HTERT RPE-1 (cell line): ENCODE data around the gene ATRX.
"Not testable (repeated sequence)": the region's sequence is repeated elsewhere in the genome, so short reads cannot be mapped to it uniquely, and the experiment has no call there.

Experiments used
- in situ Hi-C: fragments of 300-500 bp; cut with MboI; formaldehyde crosslinking; loops from 4 replicates; pipeline ENCODE4 v1.14.3; 2020; ENCODE audit warnings: low sequenced_read_pairs

The ATRX gene

DNA sequence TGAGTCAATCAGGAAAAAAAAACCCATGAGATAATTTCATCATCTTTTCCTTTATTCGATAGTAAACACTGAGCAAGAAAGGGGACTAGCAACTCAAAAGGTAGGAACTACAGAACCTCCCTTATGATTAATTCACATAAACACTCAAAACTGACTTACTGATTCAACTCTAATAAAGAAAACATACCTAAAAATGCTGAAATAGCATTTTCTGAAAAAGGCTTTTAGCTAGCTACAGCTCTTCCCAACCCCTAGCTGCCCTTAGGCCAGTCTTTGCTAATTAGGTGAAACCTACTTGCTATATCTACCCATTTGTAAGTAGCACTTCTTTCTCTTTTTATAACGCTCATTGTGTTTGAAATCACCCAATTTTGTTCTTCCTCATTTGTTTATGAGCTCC, 150.6 kb downstream of the ATRX start:
- in situ Hi-C loops = no loop called here

DNA sequence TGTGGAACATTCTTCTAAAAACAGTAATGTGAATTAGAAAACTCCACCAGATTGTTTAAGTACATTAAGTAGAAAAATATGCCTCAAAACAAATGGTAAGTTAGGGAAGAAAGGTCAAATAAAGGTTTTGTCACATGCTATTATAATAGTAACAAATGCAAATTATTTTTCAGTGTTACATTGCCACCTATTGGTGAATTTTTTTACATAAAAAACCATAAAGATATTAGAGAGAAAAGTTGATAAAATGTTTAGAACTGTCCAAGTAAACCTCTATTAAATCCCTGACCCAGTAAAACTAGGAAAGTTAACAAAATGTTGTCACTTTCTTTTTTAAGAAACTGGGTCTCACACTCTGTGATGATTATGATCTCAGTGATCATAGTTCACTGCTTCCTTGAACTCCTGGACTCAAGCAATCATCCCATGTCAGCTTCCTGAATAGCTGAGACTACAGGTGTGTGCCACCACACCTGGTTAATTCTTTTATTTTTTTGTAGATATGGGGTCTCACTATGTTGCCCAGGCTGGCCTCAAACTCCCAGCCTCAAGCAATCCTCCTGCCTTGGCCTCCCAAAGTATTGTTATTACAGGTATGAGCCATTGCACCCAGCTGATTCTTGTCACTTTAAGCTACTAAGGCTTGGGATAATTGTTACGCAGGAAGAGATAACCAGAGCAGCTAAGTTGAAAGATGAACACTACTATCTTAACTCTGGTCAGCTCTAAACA, 157.6 kb downstream of the ATRX start:
- in situ Hi-C loops = no loop called here

GRCh38 chrX:77622672-77623071, 163.3 kb downstream of the ATRX start:
- in situ Hi-C loops = no loop called here

- in situ Hi-C loops = no loop called here
Observed at GRCh38 chrX:77622233-77622632, 163.8 kb downstream of the ATRX start.

- in situ Hi-C loops = not testable (repeated sequence)
Observed at GRCh38 chrX:77621453-77621852, 164.6 kb downstream of the ATRX start.

- in situ Hi-C loops = no loop called here
Observed at GRCh38 chrX:77617206-77617605, 168.8 kb downstream of the ATRX start.

DNA sequence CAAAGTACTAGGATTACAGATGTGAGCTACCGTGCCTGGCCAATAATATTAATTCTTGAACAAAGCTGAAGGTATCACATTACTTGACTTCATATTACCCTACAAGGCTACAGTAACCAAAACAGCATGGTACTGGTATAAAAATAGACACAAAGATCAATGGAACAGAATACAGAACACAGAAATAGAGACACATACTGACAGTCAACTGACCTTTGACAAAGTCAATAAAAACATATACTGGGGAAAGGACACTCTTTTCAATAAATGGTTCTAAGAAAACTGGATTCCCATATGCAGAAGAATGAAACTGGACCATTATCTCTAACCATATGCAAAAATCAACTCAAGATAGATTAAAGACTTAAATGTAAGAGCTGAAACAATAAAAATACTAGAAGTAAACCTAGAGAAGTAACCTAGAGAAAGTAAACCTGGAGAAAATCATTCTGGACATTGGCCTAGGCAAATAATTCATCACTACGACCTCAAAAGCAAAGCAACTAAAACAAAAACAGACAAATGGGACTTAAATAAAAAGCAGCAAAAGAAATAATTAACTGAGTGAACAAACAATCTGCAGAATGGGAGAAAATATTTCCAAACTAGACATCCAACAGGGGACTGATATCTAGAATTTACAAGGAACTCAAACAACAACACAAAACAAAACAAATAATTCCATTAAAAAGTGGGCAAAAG, 182.2 kb downstream of the ATRX start:
- in situ Hi-C loops = no loop called here

DNA sequence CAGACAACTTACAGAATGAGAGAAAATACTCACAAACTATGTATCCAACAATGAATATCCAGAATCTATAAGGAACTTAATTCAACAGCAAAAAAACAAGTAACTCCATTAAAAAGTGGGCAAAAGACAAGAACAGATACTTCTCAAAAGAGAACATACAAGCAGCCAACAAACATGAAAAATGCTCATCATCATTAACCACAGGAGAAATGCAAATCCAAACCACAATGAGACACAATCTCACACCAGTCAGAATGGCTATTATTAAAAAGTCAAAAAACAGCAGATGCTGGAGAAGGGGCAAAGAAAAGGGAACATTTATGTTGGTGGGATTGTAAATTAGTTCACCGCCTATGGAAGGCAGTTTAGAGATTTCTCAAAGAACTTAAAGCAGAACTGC, 188.5 kb downstream of the ATRX start:
- in situ Hi-C loops = no loop called here

DNA sequence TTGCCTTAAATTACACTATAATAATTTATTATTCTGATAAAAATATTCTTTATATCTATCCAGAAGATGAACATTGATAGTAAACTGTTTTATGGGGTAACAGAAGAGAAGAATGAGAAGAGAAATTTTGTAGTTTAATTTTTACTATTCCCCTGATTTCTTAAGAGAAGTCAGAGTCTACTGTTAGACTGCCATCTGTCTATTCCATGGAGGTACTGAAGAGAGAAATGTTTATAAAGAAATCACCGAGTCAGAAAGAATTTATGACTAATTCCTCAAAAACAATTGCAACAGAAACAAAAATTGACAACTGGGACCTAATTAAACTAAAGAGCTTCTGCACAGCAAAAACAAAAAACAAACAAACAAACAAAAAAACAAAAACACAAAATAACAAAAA, 188.9 kb downstream of the ATRX start:
- in situ Hi-C loops = no loop called here

DNA sequence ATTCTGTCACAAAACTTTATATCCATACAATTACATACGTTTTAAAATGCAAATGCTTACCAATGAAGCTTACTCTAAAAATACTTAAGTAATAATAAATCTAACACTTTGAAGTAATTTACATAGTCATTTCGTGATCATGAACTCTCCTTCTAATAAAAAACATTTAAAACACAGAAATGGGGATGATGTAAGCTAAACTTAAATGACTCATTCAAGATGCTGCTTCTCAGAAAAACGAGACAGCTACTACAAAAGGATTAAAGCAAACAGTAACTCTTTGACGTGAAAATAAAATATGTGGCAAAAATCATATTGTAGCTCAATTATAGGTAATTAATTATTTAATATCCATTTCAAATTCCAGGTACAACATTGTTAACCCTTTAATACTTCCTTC, 190.2 kb downstream of the ATRX start:
- in situ Hi-C loops = no loop called here

DNA sequence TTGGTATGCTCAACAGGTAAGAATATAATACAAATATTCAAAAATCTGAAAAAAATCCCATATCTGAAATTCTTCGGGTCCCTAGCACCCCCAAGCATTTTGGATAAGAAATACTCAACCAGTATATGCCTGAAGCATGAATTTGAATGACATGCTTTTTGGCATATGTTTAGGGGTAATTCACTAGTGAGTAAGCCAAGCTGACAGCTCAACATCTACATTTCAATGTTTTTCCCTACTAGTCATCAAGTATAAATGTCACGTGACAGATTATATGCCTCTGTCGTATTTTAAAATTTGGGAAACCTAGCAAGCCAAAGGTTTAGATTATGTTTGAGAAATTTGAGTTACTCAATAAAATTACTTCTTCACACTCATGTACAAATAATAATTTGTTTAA, 213.7 kb downstream of the ATRX start:
- in situ Hi-C loops = no loop called here

GRCh38 chrX:77565278-77565677, 220.7 kb downstream of the ATRX start:
- in situ Hi-C loops = no loop called here

- in situ Hi-C loops = no loop called here
Observed at GRCh38 chrX:77564823-77565222, 221.2 kb downstream of the ATRX start.

DNA sequence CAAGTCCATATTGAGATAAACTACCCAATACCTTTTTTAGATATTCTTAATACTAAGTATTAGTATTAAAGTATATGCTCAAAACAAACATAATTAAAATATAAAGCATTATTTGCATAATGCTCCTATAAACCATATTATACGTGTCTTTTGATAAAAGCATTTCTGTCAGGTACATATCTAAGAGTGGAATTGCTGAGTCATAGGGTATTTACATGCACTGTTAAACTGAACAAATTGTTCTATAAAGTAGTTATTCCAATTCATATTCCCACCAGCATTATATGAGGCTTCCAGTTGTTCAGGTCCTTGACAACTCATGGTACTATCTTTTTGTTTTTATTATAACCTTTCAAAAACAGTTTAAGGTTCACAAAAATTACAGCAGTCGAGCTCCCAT, 224.6 kb downstream of the ATRX start:
- in situ Hi-C loops = no loop called here

GRCh38 chrX:77556276-77556675, 229.7 kb downstream of the ATRX start:
- in situ Hi-C loops = no loop called here

DNA sequence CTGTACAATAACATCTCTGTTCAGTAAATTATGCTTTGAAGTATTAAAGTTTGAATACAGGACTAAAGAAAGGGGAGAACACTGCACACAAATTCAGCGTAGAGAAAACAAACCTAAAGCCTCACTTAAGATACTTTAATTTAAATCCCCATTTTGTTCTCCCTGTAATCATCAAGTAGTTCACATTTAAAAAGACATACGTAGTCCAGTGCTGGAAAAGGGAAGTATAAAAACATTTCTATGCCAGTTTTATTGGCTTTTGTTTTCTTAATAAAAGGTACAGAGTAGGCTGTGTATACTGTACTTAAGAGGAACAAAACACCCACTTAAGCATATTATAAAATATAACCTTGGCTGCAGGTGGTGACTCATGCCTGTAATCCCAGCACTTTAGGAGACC, 237.3 kb downstream of the ATRX start:
- in situ Hi-C loops = no loop called here

- in situ Hi-C loops = not testable (repeated sequence)
Observed at GRCh38 chrX:77539778-77540177, 246.2 kb downstream of the ATRX start.

DNA sequence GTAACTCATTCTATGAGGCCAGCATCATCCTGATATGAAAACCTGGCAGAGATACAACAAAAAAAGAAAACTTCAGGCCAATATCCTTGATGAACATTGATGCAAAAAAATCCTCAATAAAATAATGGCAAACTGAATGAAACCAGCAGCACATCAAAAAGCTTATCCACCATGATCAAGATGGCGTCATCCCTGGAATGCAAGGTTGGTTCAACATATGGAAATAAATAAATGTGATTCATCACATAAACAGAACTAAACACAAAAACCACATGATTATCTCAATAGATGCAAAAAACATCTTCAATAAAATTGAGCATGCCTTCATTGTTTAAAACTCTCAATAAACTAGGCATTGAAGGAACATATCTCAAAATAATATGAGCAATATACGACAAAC, 254.8 kb downstream of the ATRX start:
- in situ Hi-C loops = not testable (repeated sequence)

GRCh38 chrX:77528034-77528433, 258.0 kb downstream of the ATRX start:
- in situ Hi-C loops = no loop called here

- in situ Hi-C loops = no loop called here
Observed at GRCh38 chrX:77527233-77528001, 258.6 kb downstream of the ATRX start.

- in situ Hi-C loops = no loop called here
Observed at GRCh38 chrX:77519765-77520164, 266.3 kb downstream of the ATRX start.

DNA sequence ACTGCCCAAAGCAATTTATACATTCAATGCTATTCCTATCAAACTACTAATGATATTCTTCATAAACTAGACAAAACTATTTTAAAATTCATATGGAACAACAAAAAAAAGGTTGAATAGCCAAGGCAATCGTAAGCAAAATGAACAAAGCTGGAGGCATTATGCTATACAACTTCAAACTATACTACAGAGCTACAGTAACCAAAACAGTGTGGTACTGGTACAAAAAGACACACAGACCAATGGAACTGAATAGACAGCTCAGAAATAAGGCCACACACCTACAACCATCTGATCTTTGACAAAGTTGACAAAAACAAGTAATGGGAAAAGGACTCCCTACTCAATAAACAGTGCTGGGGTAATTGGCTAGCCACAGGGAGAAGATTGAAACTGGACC, 271.8 kb downstream of the ATRX start:
- in situ Hi-C loops = no loop called here
